ENCODE measurements around the gene MTHFD2.

MTHFD2 gene

DNA sequence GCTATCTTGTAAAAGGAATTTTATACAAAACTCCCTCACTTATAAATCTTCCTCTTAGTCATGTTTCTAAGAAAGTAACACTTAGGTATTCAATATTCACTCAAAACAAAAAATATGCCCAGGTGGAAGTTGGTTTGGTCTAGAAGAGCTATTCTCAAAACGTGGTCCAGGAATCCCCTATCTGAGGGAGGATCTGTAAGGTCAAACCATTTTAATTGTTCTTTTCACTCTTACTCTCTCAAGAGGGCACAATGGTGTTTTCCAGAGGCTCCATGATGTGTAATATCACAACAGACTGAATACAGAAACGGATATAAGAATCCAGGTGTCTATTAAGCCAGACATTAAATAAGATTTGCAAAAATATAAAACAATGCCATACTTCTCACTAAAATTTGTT, 29.7 kb upstream of the MTHFD2 start:
- H3K27ac ChIP-seq = no peak overlapping the region
- no peak for TF ChIP-seq ZFX (IDR thresholded peaks at IDR 0.05; ENCODE audit: borderline replicate concordance)
- TF ChIP-seq, protein P1, sequence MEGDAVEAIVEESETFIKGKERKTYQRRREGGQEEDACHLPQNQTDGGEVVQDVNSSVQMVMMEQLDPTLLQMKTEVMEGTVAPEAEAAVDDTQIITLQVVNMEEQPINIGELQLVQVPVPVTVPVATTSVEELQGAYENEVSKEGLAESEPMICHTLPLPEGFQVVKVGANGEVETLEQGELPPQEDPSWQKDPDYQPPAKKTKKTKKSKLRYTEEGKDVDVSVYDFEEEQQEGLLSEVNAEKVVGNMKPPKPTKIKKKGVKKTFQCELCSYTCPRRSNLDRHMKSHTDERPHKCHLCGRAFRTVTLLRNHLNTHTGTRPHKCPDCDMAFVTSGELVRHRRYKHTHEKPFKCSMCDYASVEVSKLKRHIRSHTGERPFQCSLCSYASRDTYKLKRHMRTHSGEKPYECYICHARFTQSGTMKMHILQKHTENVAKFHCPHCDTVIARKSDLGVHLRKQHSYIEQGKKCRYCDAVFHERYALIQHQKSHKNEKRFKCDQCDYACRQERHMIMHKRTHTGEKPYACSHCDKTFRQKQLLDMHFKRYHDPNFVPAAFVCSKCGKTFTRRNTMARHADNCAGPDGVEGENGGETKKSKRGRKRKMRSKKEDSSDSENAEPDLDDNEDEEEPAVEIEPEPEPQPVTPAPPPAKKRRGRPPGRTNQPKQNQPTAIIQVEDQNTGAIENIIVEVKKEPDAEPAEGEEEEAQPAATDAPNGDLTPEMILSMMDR (IDR thresholded peaks at IDR 0.05) = no peak

DNA sequence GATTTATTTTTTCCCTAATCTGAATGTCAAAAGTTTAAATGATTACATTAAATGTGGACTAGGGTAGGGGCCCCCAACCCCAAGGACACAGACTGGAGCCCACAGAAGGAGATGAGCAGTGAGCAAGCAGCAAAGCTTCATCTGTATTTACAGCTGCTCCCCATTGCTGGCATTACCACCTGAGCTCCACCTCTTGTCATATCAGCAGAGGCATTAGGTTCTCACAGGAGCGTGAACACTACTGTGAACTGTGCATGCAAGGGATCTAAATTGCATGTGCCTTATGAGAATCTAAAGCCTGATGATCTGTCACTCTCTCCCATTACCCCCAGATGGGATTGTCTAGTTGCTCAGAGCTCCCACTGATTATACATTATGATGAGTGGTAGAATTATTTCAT, 23.5 kb upstream of the MTHFD2 start:
- TF ChIP-seq, protein P1 (IDR thresholded peaks at IDR 0.05) = no peak
- no peak for TF ChIP-seq ZFX (IDR thresholded peaks at IDR 0.05; ENCODE audit: borderline replicate concordance)

DNA sequence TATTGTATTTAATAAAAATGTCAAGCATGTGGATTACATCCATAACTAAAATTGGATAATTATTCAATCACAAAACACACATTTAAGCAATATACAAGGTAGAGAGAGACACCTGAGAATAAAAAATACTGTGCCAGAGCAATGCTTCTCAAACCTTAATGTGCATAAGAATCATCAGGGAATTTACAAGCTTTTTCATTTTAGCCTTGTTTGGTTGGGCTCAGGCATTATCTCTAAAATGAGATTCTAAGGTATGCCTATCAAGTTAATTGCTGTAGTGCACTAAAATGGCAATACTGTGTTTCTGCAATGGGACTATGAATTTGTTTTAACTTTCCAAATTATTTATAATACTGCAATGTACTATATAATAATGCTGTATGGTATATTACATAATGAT, 20.7 kb upstream of the MTHFD2 start:
- TF ChIP-seq, protein P1 (IDR thresholded peaks at IDR 0.05) = no peak
- TF ChIP-seq ZFX (IDR thresholded peaks at IDR 0.05; ENCODE audit: borderline replicate concordance) = no peak
- peak overlapping the region; percentile 75 for H3K27ac ChIP-seq

More for the DNA sequence above, 23.5 kb upstream of the MTHFD2 start:
- H3K27ac ChIP-seq = no peak overlapping the region

DNA sequence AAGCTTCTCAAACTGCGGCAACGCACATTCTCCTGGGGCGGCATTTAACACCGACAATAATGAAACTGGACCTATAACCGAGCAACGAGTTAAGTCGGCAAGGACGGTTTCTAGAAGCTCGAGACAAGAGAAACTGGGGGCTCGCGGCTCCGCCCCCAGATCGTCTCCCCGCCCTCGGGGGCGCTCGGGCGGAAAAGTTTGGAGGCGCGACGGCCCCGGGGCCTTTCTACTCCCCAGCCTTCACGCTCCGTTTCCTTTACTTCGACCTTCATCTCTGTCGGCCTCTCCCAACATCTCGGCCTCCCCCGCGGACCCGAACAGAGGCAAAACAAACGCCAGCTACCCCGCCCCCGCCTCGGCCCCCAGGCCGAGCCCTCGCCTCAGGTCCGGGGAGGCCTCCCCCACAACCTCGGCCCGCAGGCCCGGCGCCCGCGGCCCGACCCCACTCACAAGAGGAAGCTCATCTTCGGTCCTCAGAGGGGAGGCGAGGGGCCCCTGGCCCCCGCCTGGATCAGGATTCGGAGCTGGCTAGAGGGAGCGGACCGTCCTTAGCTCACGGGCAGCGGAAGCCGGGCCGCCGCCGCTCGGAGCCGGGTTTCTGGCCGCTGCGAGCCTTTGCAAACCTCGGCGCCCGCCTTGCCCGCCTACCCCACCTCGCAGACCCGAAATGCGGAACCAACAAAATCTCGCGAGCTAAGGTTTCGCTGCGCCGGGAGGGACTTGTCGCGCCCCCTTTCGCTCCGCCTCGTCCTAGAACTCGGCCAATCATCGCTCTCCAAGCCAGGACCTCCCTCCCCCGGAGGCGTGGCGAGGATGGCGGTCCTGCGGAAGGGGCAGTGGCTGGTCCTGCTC, 20.0 kb upstream of the MTHFD2 start, which contains the start of gene MOB1A:
TSS of gene MOB1A (minus strand) at position 669 of the 852 bp plus-strand sequence. CDS start at position 464, 205 bp downstream.
- peak within 1 kb of the TSS; percentile 75 for H3K27ac ChIP-seq
- TF ChIP-seq, protein P1 (IDR thresholded peaks at IDR 0.05) = no peak
- TF ChIP-seq ZFX (IDR thresholded peaks at IDR 0.05; ENCODE audit: borderline replicate concordance) = no peak

DNA sequence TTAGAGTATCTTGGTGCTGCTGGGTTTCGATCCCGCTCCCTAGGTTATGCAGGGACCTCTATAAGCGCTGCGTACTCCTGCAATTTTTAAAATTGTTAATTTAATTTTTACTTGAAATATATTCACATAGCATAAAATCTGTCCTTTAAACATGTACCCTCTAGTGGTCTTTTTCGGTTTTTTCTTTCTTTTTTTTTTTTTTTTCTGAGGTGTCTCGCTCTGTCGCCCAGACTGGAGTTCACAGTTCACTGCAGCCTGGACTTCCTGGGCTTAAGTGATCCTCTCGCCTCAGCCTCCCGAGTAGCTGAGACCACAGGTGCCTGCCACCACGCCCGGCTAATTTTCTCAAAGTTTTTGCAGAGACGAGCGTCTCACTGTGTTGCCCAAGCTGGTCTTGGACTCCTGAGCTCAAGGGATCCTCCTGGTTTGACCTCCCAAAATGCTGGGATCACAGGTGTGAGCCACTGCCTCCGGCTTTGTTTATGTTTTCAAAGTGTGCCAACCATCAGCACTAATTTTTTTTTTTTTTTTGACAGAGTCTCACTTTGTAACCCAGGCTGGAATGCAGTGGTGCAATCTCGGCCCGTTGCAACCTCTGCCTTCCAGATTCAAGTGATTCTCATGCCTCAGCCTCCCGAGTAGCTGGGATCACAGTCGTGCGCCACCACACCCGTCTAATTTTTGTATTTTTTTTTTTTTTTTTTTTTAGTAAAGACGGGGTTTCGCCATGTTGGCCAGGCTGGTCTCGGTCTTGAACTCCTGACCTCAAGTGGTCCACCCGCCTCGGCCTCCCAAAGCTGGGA, 19.2 kb upstream of the MTHFD2 start:
- peak overlapping the region; percentile 75 for H3K27ac ChIP-seq
- no peak for TF ChIP-seq ZFX (IDR thresholded peaks at IDR 0.05; ENCODE audit: borderline replicate concordance)
- TF ChIP-seq, protein P1 (IDR thresholded peaks at IDR 0.05) = peak; percentile 32

DNA sequence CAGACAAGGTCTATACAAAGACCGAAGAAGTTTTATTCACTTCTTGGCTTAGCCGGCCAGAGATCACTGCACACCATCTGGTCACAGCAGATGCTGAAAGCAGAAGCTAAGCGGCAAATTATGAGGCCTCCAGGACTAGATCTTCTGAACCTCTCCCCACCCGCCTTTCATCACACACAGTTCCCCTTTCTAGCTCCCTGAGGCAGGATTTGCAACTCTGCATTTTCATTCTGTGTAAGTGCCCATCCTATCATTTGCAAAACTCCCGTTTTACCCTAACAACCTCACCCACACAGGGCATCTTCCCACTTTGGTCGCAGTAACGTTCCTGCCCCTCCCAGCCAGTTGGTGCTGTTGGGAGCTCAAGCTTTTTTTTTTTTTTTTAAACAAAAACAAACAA, 16.7 kb upstream of the MTHFD2 start:
- no peak for TF ChIP-seq ZFX (IDR thresholded peaks at IDR 0.05; ENCODE audit: borderline replicate concordance)
- TF ChIP-seq, protein P1 (IDR thresholded peaks at IDR 0.05) = no peak
- H3K27ac ChIP-seq = no peak overlapping the region
